Myocyte (in vitro differentiated cells): ENCODE results near the gene KCNH3. TPM values are rescaled to one million over a fixed set of nuclear protein-coding genes. Genes with fewer than 3 reads are reported as not detected.
"Not testable (repeated sequence)": the region's sequence is repeated elsewhere in the genome, so short reads cannot be mapped to it uniquely, and the experiment has no call there.

Experiments
- DNase-seq: peaks from one replicate; pipeline ENCODE4 v3.0.0-alpha.2; 2012; ENCODE audit warnings: low read depth
- polyA plus RNA-seq: library from polyadenylated mRNA; unstranded; fragments of >200 nt; gene quantifications from one replicate; pipeline ENCODE4 v1.2.1, GENCODE V29; 2012; ENCODE audit warnings: missing spikeins
- total RNA-seq: library from RNA; depleted of rRNA; stranded (reverse); fragments of >200 nt; gene quantifications from 2 replicates; pipeline ENCODE4 v1.2.3, GENCODE V29; 2014

The KCNH3 gene
- total RNA-seq = 8.9 and 11.9 TPM in 2 replicates
- 2.3 TPM for polyA plus RNA-seq

- DNase-seq = peak; percentile 78
These were observed at the start of gene KCNH3 for GRCh38 chr12:49538510-49539403. KCNH3 (plus strand) TSS chr12:49539030; CDS start chr12:49539417, 387 bp downstream.

DNA sequence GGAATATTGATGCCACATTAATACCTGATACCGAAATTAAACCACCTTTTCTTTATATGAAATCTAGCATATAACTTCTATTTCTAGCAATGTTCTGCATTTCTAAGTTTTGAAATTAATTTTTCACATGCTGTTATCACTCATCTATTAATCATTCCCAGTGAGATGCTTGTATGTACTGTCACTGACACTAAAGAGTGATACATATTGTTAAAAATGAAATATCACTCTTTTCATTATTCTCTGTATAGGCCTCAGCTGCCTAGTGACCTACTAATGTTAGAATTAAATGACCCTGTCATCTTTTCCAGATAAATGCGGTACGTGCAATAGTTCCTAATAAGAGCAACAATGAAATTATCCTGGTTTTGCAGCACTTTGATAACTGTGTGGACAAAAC is 49.7 kb upstream of the KCNH3 start:
- DNase-seq = no peak

- DNase-seq = peak; percentile 84
These were observed 49.1 kb upstream of the KCNH3 start for GRCh38 chr12:49489720-49490119.

DNA sequence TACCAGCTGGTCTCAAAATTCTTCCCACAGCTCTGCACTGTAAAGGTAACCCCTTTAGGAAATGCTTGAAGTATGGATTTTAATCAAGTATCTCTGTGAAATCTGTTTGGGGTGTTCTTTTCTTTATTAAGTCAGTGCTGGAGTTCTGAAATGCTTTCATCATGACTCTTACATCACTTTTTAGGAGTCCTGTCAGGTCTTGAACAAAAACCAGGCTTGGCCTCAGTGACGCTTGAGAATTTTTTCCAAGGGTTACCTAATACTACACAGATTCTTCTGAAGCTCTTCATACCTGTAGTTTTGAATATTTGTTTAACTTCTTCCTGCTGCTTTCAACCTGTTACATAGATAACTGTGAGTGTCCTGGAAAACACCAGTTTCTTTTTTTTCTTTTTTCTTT is 47.0 kb upstream of the KCNH3 start:
- DNase-seq = no peak

DNA sequence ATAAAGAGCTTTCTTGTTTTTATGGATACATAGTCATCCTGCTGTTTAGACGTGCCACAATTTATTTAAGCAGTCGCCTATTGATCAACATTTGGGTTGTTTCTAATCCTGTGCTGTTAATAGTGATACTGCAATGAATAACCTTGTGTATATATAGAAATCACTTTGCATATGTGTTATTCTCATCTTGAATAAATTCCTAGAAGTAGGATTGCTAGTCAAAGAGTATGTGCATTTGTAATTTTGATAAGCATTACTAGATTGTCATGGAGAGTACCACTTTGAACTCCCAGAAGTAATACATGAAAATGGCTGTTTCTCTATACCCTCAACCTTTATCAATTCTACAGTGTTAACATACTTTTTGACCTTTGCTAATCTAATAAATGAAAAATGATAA is 44.9 kb upstream of the KCNH3 start:
- DNase-seq = no peak

DNA sequence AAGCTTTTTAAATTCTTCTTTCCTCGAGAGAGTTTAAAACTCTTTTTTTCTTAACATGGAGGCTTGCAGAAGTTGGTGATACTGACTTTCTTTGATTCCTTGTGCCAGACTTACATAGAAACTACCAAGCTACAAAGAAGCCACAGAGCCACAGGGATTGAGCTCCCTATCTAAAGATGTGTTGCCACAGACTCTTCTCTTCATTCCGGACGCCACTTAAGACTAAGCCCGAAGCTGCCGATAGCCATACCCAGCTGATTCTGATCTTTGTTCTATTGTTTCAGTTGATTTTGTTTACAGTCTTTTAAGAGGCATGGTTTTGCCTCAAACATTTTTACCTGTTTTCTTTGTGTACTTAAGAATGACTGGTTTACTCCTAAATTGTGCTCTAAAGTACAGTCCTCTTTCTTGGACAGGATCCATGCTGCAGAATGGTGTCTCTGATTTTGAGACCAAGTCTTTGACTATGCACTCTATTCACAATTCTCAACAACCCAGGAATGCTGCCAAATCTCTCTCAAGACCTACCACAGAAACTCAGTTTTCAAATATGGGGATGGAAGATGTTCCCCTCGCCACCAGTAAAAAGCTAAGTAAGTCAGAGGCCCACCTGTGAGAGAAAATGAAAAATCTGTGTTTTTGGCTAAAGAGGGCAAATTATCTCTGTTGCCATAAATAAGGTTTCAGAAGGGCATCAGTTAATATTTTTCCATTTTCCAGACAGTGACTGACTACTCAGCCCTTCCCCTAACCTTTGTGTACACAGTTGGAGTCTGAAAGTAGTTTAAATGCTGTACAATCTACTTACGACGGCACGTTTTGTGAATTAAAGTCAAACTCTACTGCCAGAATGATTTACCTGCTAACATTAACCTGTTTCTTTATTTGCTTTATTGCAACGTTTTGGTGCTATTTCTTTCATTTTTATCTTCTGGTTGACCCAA is 42.1 kb upstream of the KCNH3 start:
- no peak for DNase-seq

DNA sequence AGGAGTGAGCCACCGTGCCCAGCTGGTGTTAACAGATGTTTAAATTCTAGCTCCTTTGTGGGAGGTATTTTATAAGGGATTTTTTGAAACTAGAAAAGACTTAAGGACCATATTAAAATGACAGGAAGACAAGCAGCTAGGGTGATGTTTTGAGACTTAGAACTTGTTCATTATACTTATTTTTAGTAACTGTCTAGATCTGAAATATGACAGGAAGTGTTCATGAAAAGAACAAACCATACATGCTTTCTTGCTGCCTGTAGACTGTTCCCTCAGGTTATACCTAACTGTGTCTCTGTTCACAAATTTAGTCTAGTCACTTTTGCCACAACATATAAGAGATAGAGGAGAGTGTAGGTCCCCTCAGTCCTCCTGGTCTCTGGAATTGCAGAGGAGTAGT is 36.9 kb upstream of the KCNH3 start:
- DNase-seq = no peak

DNA sequence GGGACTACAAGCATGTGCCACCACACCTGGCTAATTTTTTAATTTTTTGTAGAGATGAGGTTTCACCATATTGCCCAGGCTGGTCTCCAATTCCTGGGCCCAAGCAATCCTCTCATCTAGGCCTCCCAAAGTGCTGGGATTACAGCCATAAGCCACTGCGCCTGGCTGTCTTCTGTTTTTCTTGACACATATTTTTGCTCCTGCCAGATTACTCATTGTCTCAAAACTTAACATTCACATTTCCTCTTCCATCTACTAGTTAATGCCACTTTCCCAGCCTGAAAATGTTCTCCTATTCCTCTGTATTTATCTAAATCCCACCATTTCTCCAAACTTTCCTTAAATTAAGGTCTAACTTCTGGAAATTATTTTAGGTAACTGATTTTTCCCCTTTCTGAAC is 36.2 kb upstream of the KCNH3 start:
- no peak for DNase-seq

- no peak for DNase-seq
These were observed 35.1 kb upstream of the KCNH3 start for GRCh38 chr12:49503674-49504180.

DNA sequence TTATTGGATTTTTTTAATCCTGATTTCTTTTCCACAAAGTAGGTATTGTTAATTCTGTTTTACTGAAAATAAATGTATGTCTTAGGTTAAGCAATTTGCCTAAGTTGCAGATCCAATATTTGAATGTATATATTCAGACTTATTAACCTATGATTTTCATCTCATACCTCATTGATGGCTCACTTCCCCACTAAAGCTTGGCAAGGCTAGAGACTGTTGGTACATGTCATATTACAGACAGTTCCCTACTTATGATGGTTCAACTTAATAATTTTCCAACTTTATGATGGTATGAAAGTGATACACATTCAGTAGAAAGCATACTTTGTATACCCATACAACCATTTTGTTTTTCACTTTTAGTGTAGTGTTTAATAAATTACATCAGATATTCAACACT is 33.2 kb upstream of the KCNH3 start:
- DNase-seq = no peak

DNA sequence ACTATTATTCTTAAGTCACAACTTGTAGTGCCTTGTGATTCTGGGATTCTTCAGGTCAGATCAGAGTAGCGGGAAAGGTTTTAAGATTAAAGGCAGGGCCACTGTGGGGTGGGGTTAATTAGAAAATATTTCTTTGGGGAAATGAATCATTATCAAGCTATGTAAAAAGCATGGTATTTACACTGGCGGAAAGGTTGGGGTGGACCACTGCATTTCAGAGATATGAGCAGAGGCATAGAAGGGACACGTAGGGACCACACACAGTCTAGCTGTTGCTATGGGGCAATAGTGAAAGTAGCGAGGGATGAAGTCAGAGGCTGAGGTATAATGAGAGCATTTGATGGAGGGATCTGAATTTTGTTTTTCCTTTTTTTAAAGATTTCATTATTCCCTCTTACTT is 31.7 kb upstream of the KCNH3 start:
- peak; percentile 35 for DNase-seq

DNA sequence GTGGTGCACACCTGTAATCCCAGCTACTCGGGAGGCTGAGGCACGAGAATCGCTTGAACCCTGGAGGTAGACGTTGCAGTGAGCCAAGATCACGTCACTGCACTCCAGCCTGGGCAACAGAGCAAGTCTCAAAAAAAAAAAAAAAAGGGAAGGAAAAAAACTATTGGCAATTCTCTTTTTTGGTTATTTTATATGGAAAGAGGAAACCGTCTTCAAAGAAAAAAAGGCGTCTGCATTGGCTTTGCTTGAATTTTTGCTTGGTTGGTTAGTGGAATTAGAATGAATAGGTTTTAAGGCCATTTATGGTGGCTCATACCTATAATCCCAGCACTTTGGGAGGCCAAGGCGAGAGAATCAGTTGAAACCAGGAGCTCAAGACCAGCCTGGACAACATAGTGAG is 29.1 kb upstream of the KCNH3 start:
- not testable (repeated sequence) for DNase-seq

- DNase-seq = no peak
These were observed 27.4 kb upstream of the KCNH3 start for GRCh38 chr12:49511410-49511809.

GRCh38 chr12:49512546-49512945 is 26.3 kb upstream of the KCNH3 start:
- no peak for DNase-seq

- peak; percentile 68 for DNase-seq
These were observed 23.6 kb upstream of the KCNH3 start for GRCh38 chr12:49515266-49515665.

DNA sequence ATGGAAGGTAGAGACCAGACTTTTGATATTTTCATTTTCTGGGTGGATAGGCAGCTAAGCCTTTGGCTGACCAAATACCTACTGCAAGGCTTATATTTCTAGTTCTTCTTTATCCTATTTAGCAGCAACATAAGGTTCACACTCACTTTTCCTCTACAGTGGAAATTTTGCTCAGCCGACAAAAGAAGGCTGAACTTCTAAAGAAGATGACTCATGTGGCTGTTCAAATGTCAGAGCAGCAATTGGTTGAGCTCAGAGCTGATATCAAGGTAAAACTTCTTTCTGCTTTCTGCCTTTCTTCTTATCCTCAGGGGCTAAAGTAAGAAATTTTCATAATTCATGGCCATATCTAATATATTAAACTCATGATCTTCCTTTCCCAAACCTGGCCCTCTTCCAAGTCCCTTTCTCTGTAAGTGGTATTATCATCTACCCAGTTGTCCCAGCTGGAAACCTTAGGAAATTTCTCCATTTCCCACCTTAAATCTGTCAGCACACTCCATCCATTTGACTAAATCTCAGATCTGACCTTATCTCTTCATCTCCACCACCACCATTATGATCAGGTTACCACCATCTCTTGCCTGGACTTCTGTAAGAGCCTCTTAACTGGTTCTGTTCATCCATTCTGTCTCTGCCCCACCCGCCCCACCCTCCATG is 19.8 kb upstream of the KCNH3 start:
- DNase-seq = no peak

GRCh38 chr12:49519574-49519936 is 19.3 kb upstream of the KCNH3 start:
- no peak for DNase-seq

- no peak for DNase-seq
These were observed 17.4 kb upstream of the KCNH3 start for GRCh38 chr12:49521389-49521788.

DNA sequence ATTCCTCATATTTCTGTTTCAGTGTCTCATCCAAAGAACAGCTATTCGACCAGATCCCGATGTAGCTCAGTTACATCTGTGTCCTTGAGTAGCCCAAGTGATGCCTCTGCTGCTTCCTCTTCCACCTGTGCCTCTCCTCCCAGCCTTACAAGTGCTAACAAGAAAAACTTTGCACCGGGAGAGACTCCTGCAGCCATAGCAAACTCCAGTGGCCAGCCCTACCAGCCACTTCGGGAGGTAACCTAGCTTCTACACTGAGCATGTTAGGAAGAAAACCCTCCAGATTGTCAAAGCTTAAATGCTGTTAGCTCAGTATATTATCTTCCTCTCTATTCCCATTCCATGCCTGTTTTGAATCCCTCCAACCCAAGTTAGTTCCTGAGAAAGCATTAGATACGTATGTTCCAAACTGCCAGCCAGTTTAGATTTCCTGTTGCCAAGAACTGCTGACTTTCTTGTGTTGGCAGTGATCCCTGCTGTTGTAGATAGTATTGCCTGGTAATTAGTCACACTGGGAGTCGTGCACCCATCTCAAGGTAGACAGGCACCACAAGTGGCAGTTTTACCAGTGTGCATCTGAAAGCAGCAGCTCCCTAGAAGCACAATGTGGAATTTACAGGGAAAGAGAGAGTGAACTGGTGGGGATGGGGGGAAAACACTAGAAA is 14.0 kb upstream of the KCNH3 start:
- no peak for DNase-seq

GRCh38 chr12:49525942-49526341 is 12.9 kb upstream of the KCNH3 start:
- DNase-seq = no peak
